ENCODE data around the gene MACROD2. TPM values are rescaled to one million over a fixed set of nuclear protein-coding genes. Genes with fewer than 3 reads are reported as not detected.

MACROD2 gene
- polyA plus RNA-seq, 1 donor from 2014 or later: 23.2 TPM

GRCh38 chr20:14778875-14779274 is 783.6 kb downstream of the MACROD2 start:
- Histone ChIP-seq H3K4me2 (ENCODE audit: low read length) (no peak overlapping the region), H3K27ac (ENCODE audit: low read length) (no peak overlapping the region), H3K9me3 (ENCODE audit: low read length) (no peaks in the 10 kb centered on the region), H3K27me3 (ENCODE audit: insufficient read depth, low read depth, low read length) (no peaks in the 10 kb centered on the region), H4K20me1 (ENCODE audit: insufficient read depth) (no peaks in the 10 kb centered on the region), H3K4me3 (ENCODE audit: low read length) (no peak overlapping the region), H3K79me2 (replicated peaks; ENCODE audit: insufficient read depth, low read length) (no peaks in the 10 kb centered on the region), H3K9ac (ENCODE audit: low read length) (no peak overlapping the region), H3F3A (ENCODE audit: insufficient read depth, low read length, poor library complexity, severe bottlenecking) (no peaks in the 10 kb centered on the region), H3K36me3 (ENCODE audit: insufficient read depth, low read length) (no peaks in the 10 kb centered on the region), H2AFZ (ENCODE audit: low read depth, low read length) (no peak overlapping the region), H3K9me2 (ENCODE audit: insufficient read depth, low read length) (no peaks in the 10 kb centered on the region)
- TF ChIP-seq EZH2 (IDR thresholded peaks at IDR 0.05; ENCODE audit: borderline replicate concordance, insufficient read depth, low read length, poor library complexity, severe bottlenecking): no peak
- TF ChIP-seq SMC3 (conservative IDR thresholded peaks at IDR 0.05; ENCODE audit: poor library complexity): no peak
- TF ChIP-seq RAD21 (conservative IDR thresholded peaks at IDR 0.05): no peak
- no peak for TF ChIP-seq MXI1 (conservative IDR thresholded peaks at IDR 0.05; ENCODE audit: poor library complexity, severe bottlenecking)
- no peak for TF ChIP-seq POLR2AphosphoS5 (IDR thresholded peaks at IDR 0.05)
- TF ChIP-seq CTCF (IDR thresholded peaks at IDR 0.05; ENCODE audit: poor library complexity, severe bottlenecking): no peak
- no peak for TF ChIP-seq EP300 (conservative IDR thresholded peaks at IDR 0.05; ENCODE audit: poor library complexity, severe bottlenecking)

GRCh38 chr20:14780508-14780907 is 785.2 kb downstream of the MACROD2 start:
- Histone ChIP-seq H3K79me2 (replicated peaks; ENCODE audit: insufficient read depth, low read length) (no peaks in the 10 kb centered on the region), H3K9ac (ENCODE audit: low read length) (no peak overlapping the region), H4K20me1 (ENCODE audit: insufficient read depth) (no peaks in the 10 kb centered on the region), H3K4me2 (ENCODE audit: low read length) (no peak overlapping the region), H2AFZ (ENCODE audit: low read depth, low read length) (no peak overlapping the region), H3K27me3 (ENCODE audit: insufficient read depth, low read depth, low read length) (no peaks in the 10 kb centered on the region), H3K4me3 (ENCODE audit: low read length) (no peak overlapping the region), H3K27ac (ENCODE audit: low read length) (no peak overlapping the region), H3K36me3 (ENCODE audit: insufficient read depth, low read length) (no peaks in the 10 kb centered on the region), H3K9me3 (ENCODE audit: low read length) (no peaks in the 10 kb centered on the region), H3K9me2 (ENCODE audit: insufficient read depth, low read length) (no peaks in the 10 kb centered on the region), H3F3A (ENCODE audit: insufficient read depth, low read length, poor library complexity, severe bottlenecking) (no peaks in the 10 kb centered on the region)
- no peak for TF ChIP-seq RAD21 (conservative IDR thresholded peaks at IDR 0.05)
- no peak for TF ChIP-seq TAF1 (IDR thresholded peaks at IDR 0.05; ENCODE audit: low read depth)
- no peak for TF ChIP-seq MXI1 (conservative IDR thresholded peaks at IDR 0.05; ENCODE audit: poor library complexity, severe bottlenecking)
- TF ChIP-seq EZH2 (IDR thresholded peaks at IDR 0.05; ENCODE audit: borderline replicate concordance, insufficient read depth, low read length, poor library complexity, severe bottlenecking): no peak
- TF ChIP-seq REST (IDR thresholded peaks at IDR 0.05; ENCODE audit: borderline replicate concordance): no peak
- no peak for TF ChIP-seq CTCF (IDR thresholded peaks at IDR 0.05; ENCODE audit: poor library complexity, severe bottlenecking)
- TF ChIP-seq EP300 (conservative IDR thresholded peaks at IDR 0.05; ENCODE audit: poor library complexity, severe bottlenecking): no peak
- TF ChIP-seq POLR2AphosphoS5 (IDR thresholded peaks at IDR 0.05): no peak
